Muscle of back (tissue), 11 donors: ENCODE data around the gene SNCA. TPM values are rescaled to one million over a fixed set of nuclear protein-coding genes. Genes with fewer than 3 reads are reported as not detected.
A peak's percentile ranks its signal among the peaks of the same experiment; 100 is the strongest.

Source experiments
- DNase-seq, 3 donors: peaks; one replicate each; pipeline versions ENCODE4 v3.0.0 to v3.0.0-alpha.2; 2013
- polyA plus RNA-seq, 10 donors: library from polyadenylated mRNA; unstranded; fragments of 120-200 nt; gene quantifications; one replicate each; pipeline ENCODE4 v1.2.1, GENCODE V29; 2013; ENCODE audit not compliant: insufficient read length in 10 of 10

The SNCA gene
- polyA plus RNA-seq, 10 donors = 8.7 to 110 (median 30.1) TPM

DNA sequence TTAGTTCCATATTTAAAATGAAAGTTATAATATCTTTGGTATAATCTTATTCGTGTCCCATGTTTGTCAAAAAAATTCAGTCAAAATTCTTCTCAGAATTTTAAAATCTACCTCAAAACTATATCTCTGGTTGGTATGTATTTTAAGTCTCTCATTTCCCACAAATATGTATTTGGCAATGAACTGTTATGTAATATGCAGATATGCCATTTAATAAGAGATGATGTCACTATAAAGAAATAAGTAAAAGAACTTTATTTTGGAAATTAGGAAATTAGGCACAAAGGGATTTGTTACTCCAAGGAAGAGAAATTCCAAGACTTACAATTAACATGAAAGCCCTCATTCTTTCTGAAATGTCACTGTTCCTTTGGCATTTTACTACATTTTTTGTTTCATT lies 15.3 kb downstream of the SNCA start:
- no peak for DNase-seq

GRCh38 chr4:89820010-89820409 lies 17.0 kb downstream of the SNCA start:
- DNase-seq = no peak

DNA sequence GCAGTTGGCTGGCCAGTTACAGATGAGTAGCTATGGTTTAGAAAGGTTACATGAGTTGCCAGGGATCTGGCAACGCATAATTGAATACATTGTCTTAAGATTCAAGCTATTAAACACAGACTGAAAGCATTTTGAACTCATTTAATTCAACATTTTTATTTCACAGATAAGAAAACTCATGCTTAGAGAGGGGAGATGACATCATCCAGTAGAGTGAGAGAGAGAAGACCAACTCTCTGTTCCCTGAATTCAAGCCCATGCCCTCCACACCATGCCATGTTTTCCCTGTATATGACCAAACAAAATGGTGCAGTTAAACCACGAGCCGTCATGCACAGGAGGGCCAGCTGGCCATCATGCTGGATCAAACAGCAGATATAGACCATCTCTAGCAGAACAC lies 22.6 kb downstream of the SNCA start:
- DNase-seq = no peak

GRCh38 chr4:89813197-89813596 lies 23.8 kb downstream of the SNCA start:
- no peak for DNase-seq

DNA sequence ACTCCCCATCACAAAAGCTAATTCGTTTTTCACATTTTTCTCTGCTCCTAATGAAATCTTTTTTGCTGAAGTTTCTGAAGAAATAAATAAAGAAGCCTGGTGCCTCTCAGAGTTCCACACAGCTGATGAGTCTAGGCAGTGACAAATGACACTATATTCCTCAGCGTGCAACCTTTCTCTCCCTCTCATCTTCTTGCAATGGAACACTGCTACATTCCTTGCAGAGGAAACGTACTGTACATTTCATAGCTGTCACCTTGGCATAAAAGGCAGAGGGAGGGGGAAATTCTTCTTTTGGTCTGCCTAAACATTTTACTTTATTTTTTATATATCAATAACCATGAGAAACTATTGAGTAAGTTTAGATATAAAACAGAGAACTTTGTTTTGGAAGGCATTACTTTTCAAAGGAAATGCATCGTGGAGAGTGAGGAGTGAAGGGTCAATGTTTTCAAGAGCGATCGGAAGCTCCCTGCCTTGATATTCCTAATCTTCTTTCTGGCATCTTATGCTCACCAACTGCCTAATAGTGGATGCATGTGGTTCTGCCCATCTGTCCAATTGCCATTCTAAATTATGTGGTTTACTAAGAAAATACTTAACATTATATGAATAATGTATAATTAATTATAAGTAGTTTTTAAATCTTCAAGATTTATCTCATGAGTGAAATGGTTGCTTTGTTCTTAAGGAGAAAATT lies 29.4 kb downstream of the SNCA start:
- DNase-seq = no peak

- DNase-seq = no peak
These were observed 31.7 kb downstream of the SNCA start for GRCh38 chr4:89805297-89805696.

- DNase-seq = no peak
These were observed 33.0 kb downstream of the SNCA start for GRCh38 chr4:89803915-89804314.

DNA sequence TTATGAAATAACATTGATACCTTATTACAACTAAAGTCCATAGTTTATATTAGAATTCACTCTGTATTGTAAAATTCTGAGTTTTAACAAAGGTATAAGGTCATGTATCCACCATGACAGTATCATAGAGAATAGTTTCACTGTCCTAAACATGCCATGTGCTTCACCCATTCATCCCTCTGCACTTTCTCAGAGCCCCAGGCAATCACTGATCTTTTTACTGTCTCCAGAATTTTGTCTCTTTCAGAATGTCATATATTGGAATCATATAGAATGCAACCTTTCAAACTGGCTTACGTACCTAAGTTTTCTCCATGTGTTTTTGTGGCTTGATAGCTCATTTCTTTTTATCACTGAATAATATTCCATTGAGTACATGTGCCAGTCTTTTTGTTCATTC lies 33.9 kb downstream of the SNCA start:
- no peak for DNase-seq

DNA sequence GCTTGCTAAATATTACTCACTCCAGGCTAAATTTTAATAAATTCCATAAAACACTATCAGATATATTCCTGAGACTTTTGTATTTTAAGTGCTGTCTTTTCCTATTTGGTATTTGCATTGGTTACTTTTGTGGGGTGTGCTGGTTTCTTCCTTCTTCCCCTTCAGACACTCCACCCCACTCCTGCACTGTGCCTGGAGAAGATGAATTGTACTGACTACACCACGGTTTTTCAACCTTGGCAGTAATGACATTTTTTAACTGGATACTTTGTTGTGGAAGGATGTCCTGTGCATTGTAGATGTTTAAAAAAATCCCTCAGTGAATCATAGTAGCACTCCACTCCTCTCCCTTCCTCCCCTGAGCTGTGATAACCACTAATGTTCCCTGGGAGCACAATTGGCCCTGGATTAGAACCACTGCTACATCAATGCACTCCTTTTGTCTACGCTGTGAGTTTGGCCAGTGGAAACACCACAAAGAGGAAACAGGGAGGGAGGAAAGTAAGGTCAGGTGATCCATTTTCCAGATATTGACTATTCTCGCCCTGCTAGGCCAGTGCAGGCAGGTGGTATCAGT lies 36.3 kb downstream of the SNCA start:
- DNase-seq = no peak

GRCh38 chr4:89800012-89800516 lies 36.9 kb downstream of the SNCA start:
- no peak for DNase-seq

DNA sequence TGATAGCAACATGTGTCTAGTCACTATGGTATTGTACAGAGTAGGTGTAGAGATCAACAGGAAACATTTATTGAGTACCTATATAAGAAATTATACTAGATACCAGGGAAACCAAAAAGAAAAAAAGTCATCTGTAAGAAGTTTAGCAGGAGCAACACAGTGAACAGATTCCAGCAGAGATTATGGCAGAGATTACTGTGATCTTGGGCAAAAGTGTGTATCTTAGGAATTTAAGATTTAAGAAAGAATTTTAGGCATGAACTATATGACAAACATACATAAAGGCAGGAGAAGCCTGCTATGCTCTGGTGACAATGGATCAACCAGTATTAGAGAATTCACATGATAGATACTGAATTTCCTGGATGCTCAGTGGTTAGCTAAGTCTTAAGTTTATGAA lies 37.9 kb downstream of the SNCA start:
- DNase-seq = no peak

DNA sequence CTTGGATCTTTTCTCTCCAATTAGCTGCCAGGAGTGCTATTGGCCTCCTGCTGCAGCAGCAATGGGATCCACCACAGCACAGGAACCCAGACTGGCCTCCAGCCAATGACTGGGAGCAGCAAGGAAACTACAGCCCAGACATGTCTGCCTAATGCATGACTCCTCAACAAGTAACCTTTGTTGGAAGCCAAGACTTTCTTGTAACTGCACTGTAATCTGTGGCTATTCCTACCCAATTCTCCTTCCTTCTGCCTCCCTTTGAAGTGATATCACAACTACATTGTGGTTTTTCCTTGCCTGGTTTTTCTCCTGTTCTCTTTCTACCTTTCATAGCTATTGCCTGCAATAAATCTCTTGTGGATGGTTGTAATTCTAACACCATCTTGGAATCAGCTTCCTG lies 39.8 kb downstream of the SNCA start:
- peak in 1 of 3 donors; percentile 10 for DNase-seq

GRCh38 chr4:89788206-89789072 lies 48.5 kb downstream of the SNCA start:
- DNase-seq = peak in 1 of 3 donors; percentile 8

DNA sequence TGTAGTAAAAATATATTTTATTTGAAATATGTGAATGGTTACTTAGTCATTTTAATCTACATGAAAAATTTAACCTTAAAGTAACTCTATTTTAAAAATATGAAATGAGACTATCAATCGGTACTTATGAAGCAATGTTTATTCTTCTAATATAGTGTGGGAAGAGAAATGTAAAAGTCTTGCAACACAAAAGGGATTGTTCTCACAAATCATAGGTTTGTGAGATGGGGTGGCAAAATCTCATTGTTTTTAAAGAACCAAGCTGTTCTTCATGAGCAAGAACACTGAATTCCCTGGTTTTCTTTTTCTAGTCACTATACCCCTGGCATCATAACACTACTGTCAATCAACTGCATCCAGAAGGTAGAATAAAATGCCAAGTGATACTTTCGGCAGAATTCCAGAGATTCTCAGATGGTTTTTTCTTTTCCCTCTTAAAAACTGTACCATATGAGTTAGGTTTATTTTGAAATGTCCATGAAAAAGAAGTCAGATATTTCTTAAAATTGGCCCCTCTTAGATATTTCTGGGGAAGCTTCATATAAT lies 52.2 kb downstream of the SNCA start:
- DNase-seq = no peak

DNA sequence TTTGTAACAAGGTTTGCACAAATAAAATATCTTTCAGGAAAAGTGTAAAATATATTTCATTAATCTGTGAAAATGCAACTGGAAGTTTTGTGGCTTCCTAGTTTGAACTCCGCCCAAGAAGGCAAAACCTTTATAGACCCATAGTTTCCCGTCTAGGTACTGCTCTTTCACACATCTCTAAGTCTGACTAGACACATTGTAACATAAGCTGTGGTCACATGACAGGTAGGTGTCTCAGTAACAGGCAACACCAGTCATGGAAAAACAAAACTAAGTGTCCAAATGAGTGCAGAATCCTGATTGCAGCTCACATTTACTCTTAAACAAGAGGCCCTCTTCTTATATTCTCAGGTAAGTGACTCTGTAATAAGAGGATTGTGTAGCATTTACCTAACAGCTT lies 55.6 kb downstream of the SNCA start:
- no peak for DNase-seq

DNA sequence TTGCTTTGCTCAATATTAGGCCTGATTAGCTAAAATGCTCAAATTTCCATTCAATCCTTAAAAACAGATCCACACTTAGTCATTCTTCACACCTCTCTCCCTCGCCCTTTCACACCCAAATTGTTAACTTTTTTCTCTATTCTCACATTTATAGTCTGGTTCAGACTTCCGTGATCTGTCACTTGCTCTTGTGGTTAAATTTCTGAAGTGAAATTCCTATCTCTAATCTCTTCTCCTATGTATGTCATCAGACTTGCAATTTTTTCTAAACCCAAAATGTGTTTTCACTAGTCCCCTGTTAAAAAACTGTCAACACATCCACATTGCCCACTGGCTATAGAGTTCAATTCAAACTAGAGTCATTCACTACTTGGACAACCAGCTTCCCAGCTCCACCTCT lies 63.2 kb downstream of the SNCA start:
- DNase-seq = no peak

DNA sequence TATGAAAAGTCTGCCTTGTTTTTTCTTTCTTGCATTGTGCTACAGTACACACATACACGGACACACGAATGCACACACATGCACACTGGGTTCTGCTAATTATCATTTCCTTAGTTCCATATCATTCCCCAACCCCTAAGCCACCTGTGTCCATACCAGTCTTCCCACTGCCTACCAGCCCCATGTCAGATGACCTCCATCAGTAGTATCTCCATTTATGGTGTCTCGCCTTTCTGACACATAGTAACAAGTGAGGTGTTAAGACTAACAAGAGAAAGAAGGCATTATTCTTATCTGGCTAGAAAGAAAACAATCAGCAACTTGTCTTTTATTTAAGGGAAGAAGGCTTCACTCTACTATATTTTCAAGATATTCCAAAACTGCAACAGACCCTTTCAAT lies 67.1 kb downstream of the SNCA start:
- no peak for DNase-seq

- DNase-seq = no peak
These were observed 69.0 kb downstream of the SNCA start for GRCh38 chr4:89767924-89768323.

GRCh38 chr4:89765966-89766365 lies 71.0 kb downstream of the SNCA start:
- DNase-seq = peak; percentile 49 to 75 (median 62)

DNA sequence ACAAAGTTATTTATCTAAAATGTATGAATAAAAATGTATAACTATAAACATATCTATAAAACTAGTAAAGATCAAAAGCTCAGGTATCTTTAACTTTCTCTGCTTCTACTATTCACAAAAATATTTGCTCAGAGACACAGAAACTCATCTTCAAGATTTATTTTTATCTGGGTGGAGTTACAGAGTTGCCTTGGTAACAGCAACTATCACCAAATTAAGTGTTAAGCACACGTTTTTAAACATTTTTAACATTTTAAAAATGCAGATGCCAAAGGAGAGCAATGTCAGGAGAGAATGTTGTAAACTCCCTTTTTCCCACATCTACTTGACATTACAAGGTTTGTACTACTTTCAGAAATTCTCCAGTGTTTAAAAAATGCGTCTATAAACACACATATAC lies 71.4 kb downstream of the SNCA start:
- no peak for DNase-seq

- DNase-seq = no peak
These were observed 74.7 kb downstream of the SNCA start for GRCh38 chr4:89762311-89762710.

GRCh38 chr4:89759426-89759825 lies 77.5 kb downstream of the SNCA start:
- DNase-seq = no peak
